ENCODE data around the gene RHBDD2.

Gene RHBDD2

DNA sequence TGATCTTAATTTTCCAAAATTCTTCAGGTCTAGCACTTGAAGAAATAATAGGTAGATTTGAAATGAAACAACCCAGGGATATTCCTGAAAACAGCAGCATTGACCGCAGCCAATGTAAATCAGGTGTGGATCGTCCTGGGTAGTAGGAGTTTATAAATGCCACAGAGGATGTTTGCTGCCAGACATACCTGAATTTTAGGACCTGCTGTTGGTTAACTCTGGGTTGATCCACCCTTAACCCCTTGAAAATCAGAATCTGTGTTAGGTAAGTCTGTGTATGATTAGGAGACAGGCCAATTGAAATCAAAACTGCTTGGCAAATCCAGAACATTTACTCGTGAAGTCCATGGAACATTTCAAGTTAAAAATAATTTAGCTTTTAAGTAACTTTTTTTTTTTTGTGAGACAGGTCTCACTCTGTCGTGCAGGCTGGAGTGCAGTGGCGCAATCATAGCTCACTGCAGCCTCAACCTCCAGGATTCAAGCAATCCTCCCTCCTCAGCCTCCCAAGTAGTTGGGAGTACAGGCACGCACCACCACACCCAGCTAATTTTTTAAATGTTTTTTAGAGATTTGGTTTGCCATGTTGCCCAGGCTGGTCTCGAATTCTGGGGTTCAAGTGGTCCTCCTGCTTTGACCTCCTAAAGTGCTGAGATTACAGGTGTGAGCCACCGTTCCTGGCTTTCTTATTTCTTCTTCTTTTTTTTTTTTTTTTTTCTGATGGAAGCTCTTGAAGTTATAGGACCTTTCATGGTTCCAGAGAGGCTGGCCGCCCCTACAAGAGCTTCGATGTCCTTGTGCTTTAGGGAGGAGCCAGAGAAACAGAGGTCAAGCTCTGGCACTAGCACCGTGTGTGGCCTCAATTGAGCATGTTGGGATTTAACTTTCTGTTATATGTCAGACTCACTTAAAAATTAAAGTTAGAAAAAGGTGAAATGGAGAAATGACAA, 38.1 kb downstream of the RHBDD2 start:
- H3K4me3 ChIP-seq (ENCODE audit: low read depth, low read length), result no peak overlapping the region
- TF ChIP-seq, protein P1, sequence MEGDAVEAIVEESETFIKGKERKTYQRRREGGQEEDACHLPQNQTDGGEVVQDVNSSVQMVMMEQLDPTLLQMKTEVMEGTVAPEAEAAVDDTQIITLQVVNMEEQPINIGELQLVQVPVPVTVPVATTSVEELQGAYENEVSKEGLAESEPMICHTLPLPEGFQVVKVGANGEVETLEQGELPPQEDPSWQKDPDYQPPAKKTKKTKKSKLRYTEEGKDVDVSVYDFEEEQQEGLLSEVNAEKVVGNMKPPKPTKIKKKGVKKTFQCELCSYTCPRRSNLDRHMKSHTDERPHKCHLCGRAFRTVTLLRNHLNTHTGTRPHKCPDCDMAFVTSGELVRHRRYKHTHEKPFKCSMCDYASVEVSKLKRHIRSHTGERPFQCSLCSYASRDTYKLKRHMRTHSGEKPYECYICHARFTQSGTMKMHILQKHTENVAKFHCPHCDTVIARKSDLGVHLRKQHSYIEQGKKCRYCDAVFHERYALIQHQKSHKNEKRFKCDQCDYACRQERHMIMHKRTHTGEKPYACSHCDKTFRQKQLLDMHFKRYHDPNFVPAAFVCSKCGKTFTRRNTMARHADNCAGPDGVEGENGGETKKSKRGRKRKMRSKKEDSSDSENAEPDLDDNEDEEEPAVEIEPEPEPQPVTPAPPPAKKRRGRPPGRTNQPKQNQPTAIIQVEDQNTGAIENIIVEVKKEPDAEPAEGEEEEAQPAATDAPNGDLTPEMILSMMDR (IDR thresholded peaks at IDR 0.05; ENCODE audit: control insufficient read depth, extremely low read depth, insufficient read depth), result no peak
- DNase-seq (ENCODE audit: low read depth), result no peak

DNA sequence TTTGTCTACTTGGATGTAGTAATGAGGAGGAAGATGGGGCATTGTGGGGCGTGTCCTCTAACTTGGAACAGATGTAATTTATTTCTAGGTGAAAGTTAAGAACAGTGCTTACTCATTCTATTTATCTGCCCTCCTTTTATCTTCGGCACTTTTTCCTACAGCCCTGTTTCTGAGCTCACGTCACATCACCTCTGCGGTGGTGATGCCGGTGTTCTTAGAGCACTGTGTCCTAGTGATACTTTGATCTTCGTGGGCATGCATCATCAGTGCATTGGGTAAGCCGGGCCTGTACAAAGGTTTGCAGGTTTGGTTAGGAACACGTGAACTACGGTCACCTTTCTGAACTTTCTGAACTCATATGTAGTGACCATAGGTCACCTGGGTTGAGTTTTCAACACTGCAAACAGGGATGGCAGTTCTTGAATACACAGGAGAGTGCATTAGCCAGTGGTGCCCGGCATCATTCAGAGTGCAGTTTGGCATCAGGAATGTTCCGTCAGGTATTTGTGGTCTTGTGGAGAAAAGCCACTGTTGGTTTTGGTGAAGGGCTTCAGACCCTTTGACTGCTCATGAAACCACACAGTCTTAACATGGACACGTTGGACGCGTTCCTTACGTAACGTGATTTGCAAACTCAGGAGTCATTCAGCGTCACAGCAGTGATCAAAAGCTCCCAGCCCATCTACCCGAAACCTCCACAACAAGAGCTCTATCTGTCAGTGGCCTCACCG, 41.8 kb downstream of the RHBDD2 start:
- TF ChIP-seq, protein P1 (IDR thresholded peaks at IDR 0.05; ENCODE audit: control insufficient read depth, extremely low read depth, insufficient read depth), result no peak
- no peak for DNase-seq (ENCODE audit: low read depth)
- H3K4me3 ChIP-seq (ENCODE audit: low read depth, low read length), result no peak overlapping the region

DNA sequence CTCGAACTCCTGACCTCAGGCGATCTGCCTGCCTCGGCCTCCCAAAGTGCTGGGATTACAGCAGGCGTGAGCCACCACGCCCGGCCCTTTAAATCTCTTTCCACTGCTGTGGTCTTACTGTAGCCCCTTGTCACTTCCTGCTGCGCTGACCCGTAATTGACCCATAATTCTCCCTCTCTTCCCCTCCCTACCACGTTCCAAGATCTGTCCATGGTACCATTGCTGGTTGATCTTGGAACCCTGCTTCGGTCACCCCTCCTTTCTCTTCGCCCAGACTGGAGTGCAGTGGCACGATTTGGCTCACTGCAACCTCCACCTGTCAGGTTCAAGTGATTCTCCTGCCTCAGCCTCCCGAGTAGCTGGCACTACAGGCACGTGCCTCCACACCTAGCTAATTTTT, 42.6 kb downstream of the RHBDD2 start:
- H3K4me3 ChIP-seq (ENCODE audit: low read depth, low read length), result no peak overlapping the region
- no peak for DNase-seq (ENCODE audit: low read depth)
- TF ChIP-seq, protein P1 (IDR thresholded peaks at IDR 0.05; ENCODE audit: control insufficient read depth, extremely low read depth, insufficient read depth), result no peak

DNA sequence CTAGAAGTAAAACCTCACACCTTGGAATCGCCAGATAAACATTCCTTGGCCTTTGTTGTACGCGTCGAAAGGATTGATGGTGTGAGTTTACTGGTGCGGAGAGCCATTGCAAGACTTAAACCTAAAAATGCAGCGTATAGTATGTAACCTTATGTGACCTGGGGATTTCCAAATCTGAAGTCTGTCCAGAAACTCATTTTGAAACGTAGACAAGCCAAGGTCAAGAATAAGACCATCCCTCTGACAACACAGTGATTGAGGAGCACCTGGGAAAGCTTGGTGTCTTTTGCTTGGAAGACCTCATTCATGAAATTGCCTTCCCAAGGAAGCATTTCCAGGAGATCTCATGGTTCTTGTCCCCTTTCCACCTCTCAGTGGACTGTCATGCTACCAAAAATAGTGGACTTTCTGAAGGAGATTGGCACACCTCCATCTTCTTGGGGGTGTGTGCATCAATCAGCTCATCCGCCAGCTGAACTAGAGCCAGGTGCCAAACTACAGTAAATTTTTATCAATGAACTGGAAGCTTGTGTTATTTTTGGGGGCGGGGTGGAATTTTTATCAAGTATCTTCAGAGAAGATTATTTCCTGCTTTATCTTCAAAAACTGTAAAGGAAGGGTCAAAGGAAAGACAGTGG, 44.3 kb downstream of the RHBDD2 start:
- DNase-seq (ENCODE audit: low read depth), result no peak
- H3K4me3 ChIP-seq (ENCODE audit: low read depth, low read length), result no peak overlapping the region
- TF ChIP-seq, protein P1 (IDR thresholded peaks at IDR 0.05; ENCODE audit: control insufficient read depth, extremely low read depth, insufficient read depth), result no peak

DNA sequence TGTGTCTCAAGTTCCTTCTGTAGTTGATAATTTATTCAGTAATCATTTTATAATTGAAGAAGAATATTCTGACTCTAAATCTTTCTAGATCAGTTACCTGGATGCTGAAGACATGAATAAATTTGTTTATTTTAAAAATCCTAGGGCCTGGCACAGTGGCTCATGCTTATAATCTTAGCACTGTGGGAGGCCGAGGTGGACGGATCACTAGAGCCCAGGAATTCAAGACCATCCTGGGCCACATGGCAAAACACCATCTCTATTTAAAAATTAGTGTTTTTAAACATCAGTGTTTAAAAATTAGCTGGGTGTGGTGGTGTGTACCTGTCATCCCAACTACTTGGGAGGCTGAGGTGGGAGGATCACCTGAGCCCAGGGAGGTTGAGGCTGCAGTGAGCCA, 45.4 kb downstream of the RHBDD2 start:
- no peak for DNase-seq (ENCODE audit: low read depth)
- TF ChIP-seq, protein P1 (IDR thresholded peaks at IDR 0.05; ENCODE audit: control insufficient read depth, extremely low read depth, insufficient read depth), result no peak
- H3K4me3 ChIP-seq (ENCODE audit: low read depth, low read length), result no peak overlapping the region

DNA sequence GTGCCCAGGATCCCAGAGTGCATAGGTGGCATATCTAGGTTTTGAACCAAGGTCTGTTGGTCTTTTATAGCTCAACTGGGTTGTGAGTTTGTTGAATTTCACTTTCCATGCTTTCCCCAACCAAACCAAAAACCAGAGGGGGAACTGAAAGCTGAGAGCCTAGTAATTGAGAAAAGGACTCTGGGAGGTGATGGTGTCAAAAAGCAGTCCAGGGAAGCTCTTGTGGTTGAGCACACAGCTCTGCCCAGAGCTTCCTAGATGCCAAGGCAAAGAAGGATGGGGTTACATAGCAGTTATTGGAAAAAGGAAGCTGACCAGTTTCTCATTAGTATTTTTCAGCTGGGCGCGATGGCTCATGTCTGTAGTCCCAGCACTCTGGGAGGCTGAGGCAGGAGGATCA, 46.1 kb downstream of the RHBDD2 start:
- no peak overlapping the region for H3K4me3 ChIP-seq (ENCODE audit: low read depth, low read length)
- TF ChIP-seq, protein P1 (IDR thresholded peaks at IDR 0.05; ENCODE audit: control insufficient read depth, extremely low read depth, insufficient read depth), result no peak
- no peak for DNase-seq (ENCODE audit: low read depth)

Data from LNCaP clone FGC (cell line).